ENCODE measurements around the gene GRK7. TPM values are rescaled to one million over a fixed set of nuclear protein-coding genes. Genes with fewer than 3 reads are reported as not detected.

The GRK7 gene
- total RNA-seq, 5 donors from 2014 or later (not counting 1 experiment from before 2014, with no cell fraction given), result 0.09 to 0.19 (median 0.15) TPM

GRCh38 chr3:141725036-141725435 lies 38.2 kb upstream of the GRK7 start:
- H3K9me3 ChIP-seq, result no peaks in the 10 kb centered on the region
- no peak overlapping the region for H3K27ac Mint-ChIP-seq
- no peaks in the 10 kb centered on the region for H3K4me1 Mint-ChIP-seq
- H3K27ac ChIP-seq (ENCODE audit: low read length), result no peak overlapping the region
- H3K4me3 ChIP-seq (ENCODE audit: control insufficient read depth in 1 of 2, extremely low read depth in 1 of 2, low read length in 1 of 2), result no peak overlapping the region
- WGBS (ENCODE audit: insufficient coverage), result 93% methylated on average over 3 of the region's 4 CpGs
- peaks cover 0 to 7% of the 10 kb centered on the region in 2 experiments for H3K27me3 ChIP-seq (replicated peaks in 1 of 2; ENCODE audit: control insufficient read depth in 2 of 2, extremely low read depth in 1 of 2, insufficient read depth in 2 of 2, low read length in 1 of 2)
- no peaks in the 10 kb centered on the region for H3K9me3 Mint-ChIP-seq
- DNase-seq (no peak), ATAC-seq (replicated peaks in 1 of 4) (no peak)
- no peaks in the 10 kb centered on the region for H3K36me3 ChIP-seq (ENCODE audit: control insufficient read depth in 2 of 2, extremely low read depth in 1 of 2, insufficient read depth in 1 of 2, low read length in 1 of 2)
- H3K4me1 ChIP-seq (ENCODE audit: control insufficient read depth in 1 of 2, extremely low read depth in 1 of 2, insufficient read depth in 2 of 2, low read length in 2 of 2), result no peaks in the 10 kb centered on the region
- CTCF ChIA-PET, result interaction anchor here (0.6 to 0.7 kb wide), 2 partner anchors 15 to 559 kb away, joined by 3 read pairs; no protein-coding TSS in a partner anchor
- no peak overlapping the region for H3K4me3 Mint-ChIP-seq
- no peaks in the 10 kb centered on the region for H3K36me3 Mint-ChIP-seq
- POLR2A ChIA-PET, result interaction anchor here in 1 of 2 donors (0.6 kb wide), 2 partner anchors 130 to 155 kb away, joined by 3 to 6 read pairs; no protein-coding TSS in a partner anchor
- H3K27me3 Mint-ChIP-seq, result peaks cover 5 to 8% of the 10 kb centered on the region in 2 donors

GRCh38 chr3:141726483-141726882 lies 36.7 kb upstream of the GRK7 start:
- no peak for ATAC-seq (replicated peaks in 1 of 4)
- Mint-ChIP-seq H3K4me1 (no peaks in the 10 kb centered on the region), H3K36me3 (no peaks in the 10 kb centered on the region), H3K27me3 (peaks cover 2 to 4% of the 10 kb centered on the region in 2 donors), H3K27ac (no peak overlapping the region), H3K4me3 (no peak overlapping the region), H3K9me3 (no peaks in the 10 kb centered on the region)
- no peaks in the 10 kb centered on the region for H3K9me3 ChIP-seq
- H3K4me3 ChIP-seq (ENCODE audit: control insufficient read depth in 1 of 2, extremely low read depth in 1 of 2, low read length in 1 of 2), result no peak overlapping the region
- no peak for DNase-seq
- H3K27me3 ChIP-seq (replicated peaks in 1 of 2; ENCODE audit: control insufficient read depth in 2 of 2, extremely low read depth in 1 of 2, insufficient read depth in 2 of 2, low read length in 1 of 2), result peaks cover 0 to 7% of the 10 kb centered on the region in 2 experiments
- ChIA-PET CTCF (no interaction called here), POLR2A (interaction anchor here in 1 of 2 donors (1.0 kb wide), 1 partner anchor 192 kb away, joined by 6 read pairs; no protein-coding TSS in a partner anchor)
- no peaks in the 10 kb centered on the region for H3K36me3 ChIP-seq (ENCODE audit: control insufficient read depth in 2 of 2, extremely low read depth in 1 of 2, insufficient read depth in 1 of 2, low read length in 1 of 2)
- no peak overlapping the region for H3K27ac ChIP-seq (ENCODE audit: low read length)
- H3K4me1 ChIP-seq (ENCODE audit: control insufficient read depth in 1 of 2, extremely low read depth in 1 of 2, insufficient read depth in 2 of 2, low read length in 2 of 2), result no peaks in the 10 kb centered on the region
- WGBS (ENCODE audit: insufficient coverage), result no CpG with 5 or more reads among the region's 1 CpG

GRCh38 chr3:141728355-141728892 lies 34.8 kb upstream of the GRK7 start:
- Histone ChIP-seq H3K27me3 (replicated peaks in 1 of 2; ENCODE audit: control insufficient read depth in 2 of 2, extremely low read depth in 1 of 2, insufficient read depth in 2 of 2, low read length in 1 of 2) (peaks cover 0 to 7% of the 10 kb centered on the region in 2 experiments), H3K36me3 (ENCODE audit: control insufficient read depth in 2 of 2, extremely low read depth in 1 of 2, insufficient read depth in 1 of 2, low read length in 1 of 2) (no peaks in the 10 kb centered on the region), H3K9me3 (no peaks in the 10 kb centered on the region), H3K27ac (ENCODE audit: low read length) (no peak overlapping the region), H3K4me3 (ENCODE audit: control insufficient read depth in 1 of 2, extremely low read depth in 1 of 2, low read length in 1 of 2) (no peak overlapping the region), H3K4me1 (ENCODE audit: control insufficient read depth in 1 of 2, extremely low read depth in 1 of 2, insufficient read depth in 2 of 2, low read length in 2 of 2) (no peaks in the 10 kb centered on the region)
- Mint-ChIP-seq H3K27ac (no peak overlapping the region), H3K4me1 (no peaks in the 10 kb centered on the region), H3K27me3 (peaks cover 2 to 4% of the 10 kb centered on the region in 2 donors), H3K9me3 (no peaks in the 10 kb centered on the region), H3K36me3 (no peaks in the 10 kb centered on the region), H3K4me3 (no peak overlapping the region)
- no peak for DNase-seq
- no peak for ATAC-seq (replicated peaks in 1 of 4)
- WGBS (ENCODE audit: insufficient coverage), result 100% methylated on average over 3 of the region's 5 CpGs
- POLR2A ChIA-PET, result interaction anchor here in 1 of 2 donors (0.6 kb wide), 1 partner anchor 367 kb away, joined by 3 read pairs; no protein-coding TSS in a partner anchor
- CTCF ChIA-PET, result interaction anchor here in 1 of 2 donors (0.6 to 0.7 kb wide), 2 partner anchors 185 to 459 kb away, joined by 3 to 4 read pairs; no protein-coding TSS in a partner anchor

DNA sequence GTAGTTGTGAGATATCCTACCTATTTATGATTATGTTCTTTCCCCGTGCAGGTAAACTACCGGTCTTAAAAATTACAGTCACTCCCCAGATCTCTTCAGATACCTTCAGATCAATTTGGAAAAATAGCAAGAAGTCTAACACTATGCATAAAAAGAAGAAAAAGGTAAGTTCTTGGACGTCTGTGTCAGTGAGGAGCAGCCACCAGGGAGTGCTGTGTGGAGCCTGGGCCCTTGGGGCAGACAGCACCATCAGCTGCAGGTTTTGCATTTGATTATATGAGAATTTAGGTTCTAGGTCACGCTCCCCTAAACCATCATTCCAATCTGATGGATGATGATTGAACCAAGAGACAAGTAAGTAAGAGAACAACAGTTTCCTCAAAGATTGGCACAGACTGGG lies 34.0 kb upstream of the GRK7 start:
- no peak overlapping the region for H3K27ac Mint-ChIP-seq
- DNase-seq, result no peak
- ChIA-PET POLR2A (interaction anchor here in 1 of 2 donors (0.6 kb wide), 1 partner anchor 368 kb away, joined by 3 read pairs; no protein-coding TSS in a partner anchor), CTCF (interaction anchor here in 1 of 2 donors (0.6 kb wide), 1 partner anchor 458 kb away, joined by 4 read pairs; no protein-coding TSS in a partner anchor)
- no peaks in the 10 kb centered on the region for H3K9me3 Mint-ChIP-seq
- no peaks in the 10 kb centered on the region for H3K4me1 Mint-ChIP-seq
- H3K36me3 ChIP-seq (ENCODE audit: control insufficient read depth in 2 of 2, extremely low read depth in 1 of 2, insufficient read depth in 1 of 2, low read length in 1 of 2), result no peaks in the 10 kb centered on the region
- no peaks in the 10 kb centered on the region for H3K36me3 Mint-ChIP-seq
- no peak overlapping the region for H3K4me3 ChIP-seq (ENCODE audit: control insufficient read depth in 1 of 2, extremely low read depth in 1 of 2, low read length in 1 of 2)
- no peaks in the 10 kb centered on the region for H3K4me1 ChIP-seq (ENCODE audit: control insufficient read depth in 1 of 2, extremely low read depth in 1 of 2, insufficient read depth in 2 of 2, low read length in 2 of 2)
- no peak overlapping the region for H3K4me3 Mint-ChIP-seq
- peaks cover 2 to 4% of the 10 kb centered on the region in 2 donors for H3K27me3 Mint-ChIP-seq
- WGBS (ENCODE audit: insufficient coverage), result no CpG with 5 or more reads among the region's 4 CpGs
- no peak for ATAC-seq (replicated peaks in 1 of 4)
- H3K27me3 ChIP-seq (replicated peaks in 1 of 2; ENCODE audit: control insufficient read depth in 2 of 2, extremely low read depth in 1 of 2, insufficient read depth in 2 of 2, low read length in 1 of 2), result peaks cover 0 to 7% of the 10 kb centered on the region in 2 experiments
- no peaks in the 10 kb centered on the region for H3K9me3 ChIP-seq
- H3K27ac ChIP-seq (ENCODE audit: low read length), result no peak overlapping the region

DNA sequence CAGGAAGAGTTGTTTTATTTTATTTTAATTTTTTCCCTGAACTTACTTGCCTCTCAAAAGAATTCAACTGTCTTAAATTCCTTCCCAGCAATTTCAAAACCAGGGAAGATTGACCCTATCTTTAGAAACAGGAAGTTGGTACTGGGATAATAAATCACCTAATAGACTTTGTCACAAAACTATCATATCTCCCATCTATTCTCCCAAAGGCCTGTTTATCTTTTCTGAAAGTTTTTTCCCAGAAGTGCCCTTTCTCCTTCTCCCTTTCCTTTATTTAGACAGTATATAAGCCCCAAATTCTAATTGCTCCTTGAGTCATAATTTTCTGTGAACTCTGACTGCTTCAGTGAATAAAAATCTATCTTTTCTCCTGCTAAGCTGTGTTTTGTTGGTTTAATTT lies 28.0 kb upstream of the GRK7 start:
- ATAC-seq (replicated peaks in 1 of 4), result no peak
- H3K9me3 Mint-ChIP-seq, result no peaks in the 10 kb centered on the region
- no peaks in the 10 kb centered on the region for H3K9me3 ChIP-seq
- H3K27ac ChIP-seq (ENCODE audit: low read length), result no peak overlapping the region
- H3K4me1 ChIP-seq (ENCODE audit: control insufficient read depth in 1 of 2, extremely low read depth in 1 of 2, insufficient read depth in 2 of 2, low read length in 2 of 2), result peaks cover 6 to 7% of the 10 kb centered on the region in 2 experiments
- no peaks in the 10 kb centered on the region for H3K36me3 ChIP-seq (ENCODE audit: control insufficient read depth in 2 of 2, extremely low read depth in 1 of 2, insufficient read depth in 1 of 2, low read length in 1 of 2)
- H3K27me3 ChIP-seq (replicated peaks in 1 of 2; ENCODE audit: control insufficient read depth in 2 of 2, extremely low read depth in 1 of 2, insufficient read depth in 2 of 2, low read length in 1 of 2), result no peaks in the 10 kb centered on the region
- H3K27me3 Mint-ChIP-seq, result no peaks in the 10 kb centered on the region
- DNase-seq, result no peak
- H3K4me3 ChIP-seq (ENCODE audit: control insufficient read depth in 1 of 2, extremely low read depth in 1 of 2, low read length in 1 of 2), result no peak overlapping the region
- H3K36me3 Mint-ChIP-seq, result no peaks in the 10 kb centered on the region
- no peak overlapping the region for H3K27ac Mint-ChIP-seq
- ChIA-PET CTCF (no interaction called here), POLR2A (no interaction called here)
- H3K4me1 Mint-ChIP-seq, result peaks cover 14 to 22% (median 19%) of the 10 kb centered on the region in 3 donors
- H3K4me3 Mint-ChIP-seq, result no peak overlapping the region

- ChIA-PET POLR2A (interaction anchor here in 1 of 2 donors (0.6 kb wide), 1 partner anchor 256 kb away, joined by 6 read pairs; no protein-coding TSS in a partner anchor), CTCF (no interaction called here)
- ATAC-seq (replicated peaks in 1 of 4) (no peak), DNase-seq (no peak)
- Mint-ChIP-seq H3K9me3 (no peaks in the 10 kb centered on the region), H3K4me1 (peaks cover 21 to 30% (median 26%) of the 10 kb centered on the region in 3 donors), H3K27ac (no peak overlapping the region), H3K36me3 (no peaks in the 10 kb centered on the region), H3K4me3 (no peak overlapping the region), H3K27me3 (no peaks in the 10 kb centered on the region)
- Histone ChIP-seq H3K4me3 (ENCODE audit: control insufficient read depth in 1 of 2, extremely low read depth in 1 of 2, low read length in 1 of 2) (no peak overlapping the region), H3K4me1 (ENCODE audit: control insufficient read depth in 1 of 2, extremely low read depth in 1 of 2, insufficient read depth in 2 of 2, low read length in 2 of 2) (peaks cover 6 to 14% of the 10 kb centered on the region in 2 experiments), H3K27me3 (replicated peaks in 1 of 2; ENCODE audit: control insufficient read depth in 2 of 2, extremely low read depth in 1 of 2, insufficient read depth in 2 of 2, low read length in 1 of 2) (no peaks in the 10 kb centered on the region), H3K27ac (ENCODE audit: low read length) (no peak overlapping the region), H3K9me3 (no peaks in the 10 kb centered on the region), H3K36me3 (ENCODE audit: control insufficient read depth in 2 of 2, extremely low read depth in 1 of 2, insufficient read depth in 1 of 2, low read length in 1 of 2) (peaks cover 0 to under 1% of the 10 kb centered on the region in 2 donors)
- WGBS (ENCODE audit: insufficient coverage), result 97% methylated on average over 6 of the region's 7 CpGs
Measured at GRCh38 chr3:141735770-141736465, 27.3 kb upstream of the GRK7 start.

All from T-cell (primary cell).